ENCODE data around the gene KHDC4. TPM values are rescaled to one million over a fixed set of nuclear protein-coding genes. Genes with fewer than 3 reads are reported as not detected.
A peak's percentile ranks its signal among the peaks of the same experiment; 100 is the strongest.

The KHDC4 gene
- total RNA-seq, 1 experiment from 2014 or later: 93.3 TPM

DNA sequence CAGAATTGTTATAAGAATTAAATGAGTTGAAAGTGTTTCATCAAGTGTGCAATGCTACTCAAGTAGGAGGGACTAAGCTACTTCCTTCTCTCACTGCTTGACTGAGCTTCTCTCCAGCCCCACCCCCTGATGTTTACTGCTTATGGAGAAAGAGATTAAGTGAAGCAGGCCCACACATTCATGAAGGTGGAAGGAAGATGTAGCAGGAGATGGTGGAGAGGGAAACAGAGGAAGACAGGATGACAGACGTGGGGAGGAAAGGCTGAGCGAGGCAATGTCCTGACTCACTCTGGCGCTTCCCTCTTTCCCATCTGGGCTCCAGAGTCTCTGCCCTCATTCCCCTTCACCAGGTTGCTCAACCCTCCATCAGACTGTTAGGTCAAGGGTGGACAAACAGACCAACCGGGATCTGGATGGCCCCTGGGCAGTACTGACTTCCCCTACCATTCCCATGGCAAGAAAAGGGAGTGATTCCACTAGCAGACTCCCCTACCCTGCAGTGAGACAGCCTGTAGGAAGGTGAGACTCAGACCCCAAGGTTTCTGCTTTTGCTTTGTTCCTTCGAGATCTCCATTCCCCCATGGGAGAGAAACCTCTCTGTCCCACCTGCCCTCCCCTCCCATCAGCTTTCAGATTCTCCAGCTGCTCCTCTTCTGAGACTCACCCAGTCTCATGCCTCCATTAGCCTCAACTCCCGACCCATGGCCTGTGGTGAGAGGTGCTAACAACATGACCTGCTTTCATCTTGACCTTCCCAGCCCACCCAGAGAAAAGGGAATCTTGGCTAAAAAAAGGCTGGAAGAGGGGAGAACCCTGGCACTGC is 47.3 kb upstream of the KHDC4 start:
- BruUV-seq (replicated peaks): no TSS peak
- no peaks in the 10 kb centered on the region for H3K27me3 ChIP-seq (replicated peaks; ENCODE audit: insufficient read depth, low read depth, low read length, poor library complexity)
- H3K4me3 ChIP-seq (ENCODE audit: low read depth, low read length, poor library complexity, severe bottlenecking): peak overlapping the region; percentile 95
- CTCF ChIA-PET: interaction anchor here (0.6 kb wide), 1 partner anchor 21 kb away, joined by 6 read pairs; no protein-coding TSS in a partner anchor
- intact Hi-C loops (cut with micrococcal nuclease; ENCODE audit: unreplicated experiment): no loop called here
- POLR2A ChIA-PET (ENCODE audit: low non-redundant PET): no interaction called here
- no peak for TF ChIP-seq EZH2 (IDR thresholded peaks at IDR 0.05; ENCODE audit: borderline replicate concordance, low read depth, low read length, poor library complexity, severe bottlenecking)
- TF ChIP-seq, protein P1, sequence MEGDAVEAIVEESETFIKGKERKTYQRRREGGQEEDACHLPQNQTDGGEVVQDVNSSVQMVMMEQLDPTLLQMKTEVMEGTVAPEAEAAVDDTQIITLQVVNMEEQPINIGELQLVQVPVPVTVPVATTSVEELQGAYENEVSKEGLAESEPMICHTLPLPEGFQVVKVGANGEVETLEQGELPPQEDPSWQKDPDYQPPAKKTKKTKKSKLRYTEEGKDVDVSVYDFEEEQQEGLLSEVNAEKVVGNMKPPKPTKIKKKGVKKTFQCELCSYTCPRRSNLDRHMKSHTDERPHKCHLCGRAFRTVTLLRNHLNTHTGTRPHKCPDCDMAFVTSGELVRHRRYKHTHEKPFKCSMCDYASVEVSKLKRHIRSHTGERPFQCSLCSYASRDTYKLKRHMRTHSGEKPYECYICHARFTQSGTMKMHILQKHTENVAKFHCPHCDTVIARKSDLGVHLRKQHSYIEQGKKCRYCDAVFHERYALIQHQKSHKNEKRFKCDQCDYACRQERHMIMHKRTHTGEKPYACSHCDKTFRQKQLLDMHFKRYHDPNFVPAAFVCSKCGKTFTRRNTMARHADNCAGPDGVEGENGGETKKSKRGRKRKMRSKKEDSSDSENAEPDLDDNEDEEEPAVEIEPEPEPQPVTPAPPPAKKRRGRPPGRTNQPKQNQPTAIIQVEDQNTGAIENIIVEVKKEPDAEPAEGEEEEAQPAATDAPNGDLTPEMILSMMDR (conservative IDR thresholded peaks at IDR 0.05; ENCODE audit: low read depth, low read length): no peak
- H3K9me3 ChIP-seq (ENCODE audit: low read depth, low read length, poor library complexity, severe bottlenecking): no peaks in the 10 kb centered on the region
- peaks cover 67% of the 10 kb centered on the region for H3K4me1 ChIP-seq (ENCODE audit: insufficient read depth, low read length, poor library complexity, severe bottlenecking)
- H3K27ac ChIP-seq (ENCODE audit: low read depth, low read length, poor library complexity, severe bottlenecking): peak overlapping the region; percentile 95
- H3K36me3 ChIP-seq (ENCODE audit: insufficient read depth, low read length, poor library complexity, severe bottlenecking): no peaks in the 10 kb centered on the region
- peak; percentile 61 for DNase-seq (ENCODE audit: low spot score)

DNA sequence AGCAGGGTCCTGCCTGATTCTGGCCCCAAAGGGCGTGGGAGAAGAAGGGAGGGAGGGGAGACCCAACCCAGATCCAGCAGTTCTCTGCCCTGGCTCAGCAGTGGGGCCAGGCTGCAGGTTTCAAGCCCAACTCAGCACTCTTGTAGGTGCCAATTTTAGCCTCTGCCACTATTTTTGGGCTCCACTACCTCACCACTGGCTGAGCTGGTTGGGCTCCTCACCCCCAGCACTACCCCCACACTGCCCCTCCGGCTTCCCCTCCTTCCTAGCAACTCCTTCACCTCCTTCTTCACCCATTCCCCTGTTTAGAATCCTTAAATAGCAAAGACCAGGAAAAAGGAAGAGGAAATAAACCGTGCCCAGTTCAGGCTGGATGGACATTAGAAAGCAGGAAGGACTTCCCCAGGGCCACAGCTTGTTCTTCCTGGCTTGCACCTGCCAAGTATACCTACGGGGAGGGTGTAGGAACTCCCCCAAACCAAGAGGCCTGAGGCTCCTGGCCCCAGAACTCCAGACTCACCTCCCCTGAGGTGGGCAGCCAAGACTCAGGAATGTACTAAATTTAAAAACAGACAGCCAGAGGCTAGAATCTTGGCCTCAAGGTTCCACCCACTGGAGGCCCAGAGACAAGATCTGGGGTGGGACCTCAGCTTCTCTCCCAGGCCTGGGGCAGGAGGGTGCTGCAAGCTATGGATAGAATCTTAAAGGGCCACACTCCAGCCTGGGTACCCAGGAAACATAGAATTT is 45.6 kb upstream of the KHDC4 start:
- TF ChIP-seq, protein P1 (conservative IDR thresholded peaks at IDR 0.05; ENCODE audit: low read depth, low read length): no peak
- TF ChIP-seq EZH2 (IDR thresholded peaks at IDR 0.05; ENCODE audit: borderline replicate concordance, low read depth, low read length, poor library complexity, severe bottlenecking): no peak
- Histone ChIP-seq H3K9me3 (ENCODE audit: low read depth, low read length, poor library complexity, severe bottlenecking) (no peaks in the 10 kb centered on the region), H3K36me3 (ENCODE audit: insufficient read depth, low read length, poor library complexity, severe bottlenecking) (no peaks in the 10 kb centered on the region), H3K4me3 (ENCODE audit: low read depth, low read length, poor library complexity, severe bottlenecking) (peak overlapping the region; percentile 95), H3K4me1 (ENCODE audit: insufficient read depth, low read length, poor library complexity, severe bottlenecking) (peaks cover 84% of the 10 kb centered on the region), H3K27ac (ENCODE audit: low read depth, low read length, poor library complexity, severe bottlenecking) (peak overlapping the region; percentile 95), H3K27me3 (replicated peaks; ENCODE audit: insufficient read depth, low read depth, low read length, poor library complexity) (no peaks in the 10 kb centered on the region)
- DNase-seq (ENCODE audit: low spot score): no peak
- intact Hi-C loops (cut with micrococcal nuclease; ENCODE audit: unreplicated experiment): loop anchor here (5.0 kb wide), 1 partner anchor 37 kb away; the partner anchor contains the start of gene RXFP4
- CTCF ChIA-PET: interaction anchor here (0.8 kb wide), 1 partner anchor 10 kb away, joined by 3 read pairs; no protein-coding TSS in a partner anchor
- POLR2A ChIA-PET (ENCODE audit: low non-redundant PET): no interaction called here
- BruUV-seq (replicated peaks): no TSS peak

DNA sequence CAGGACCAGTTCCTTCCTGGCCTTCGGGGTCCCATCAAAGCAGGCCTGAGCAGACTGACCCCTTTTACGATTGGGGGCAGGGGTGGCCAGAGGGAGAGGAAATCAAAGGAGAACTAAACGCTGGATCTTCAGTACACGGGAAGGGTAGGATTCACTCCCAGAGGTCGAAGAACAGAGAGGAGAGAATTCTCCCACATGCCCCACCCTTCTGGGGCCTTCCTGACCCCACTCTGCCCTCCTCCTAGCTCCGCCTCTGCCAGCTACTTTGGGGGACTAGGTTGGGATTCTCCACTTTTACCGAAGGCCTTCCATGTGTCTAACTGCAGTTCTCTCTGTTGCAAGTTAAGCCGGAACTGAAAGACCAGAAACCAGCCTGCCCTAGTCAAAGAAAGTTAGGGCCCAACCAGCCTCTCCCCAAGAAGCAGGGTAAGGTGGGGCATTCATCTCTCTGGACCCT is 44.8 kb upstream of the KHDC4 start:
- Histone ChIP-seq H3K27ac (ENCODE audit: low read depth, low read length, poor library complexity, severe bottlenecking) (peak overlapping the region; percentile 95), H3K9me3 (ENCODE audit: low read depth, low read length, poor library complexity, severe bottlenecking) (no peaks in the 10 kb centered on the region), H3K4me1 (ENCODE audit: insufficient read depth, low read length, poor library complexity, severe bottlenecking) (peaks cover 81% of the 10 kb centered on the region), H3K27me3 (replicated peaks; ENCODE audit: insufficient read depth, low read depth, low read length, poor library complexity) (no peaks in the 10 kb centered on the region), H3K36me3 (ENCODE audit: insufficient read depth, low read length, poor library complexity, severe bottlenecking) (no peaks in the 10 kb centered on the region), H3K4me3 (ENCODE audit: low read depth, low read length, poor library complexity, severe bottlenecking) (peak overlapping the region; percentile 95)
- TSS peak; percentile 50 for BruUV-seq (replicated peaks)
- POLR2A ChIA-PET (ENCODE audit: low non-redundant PET): interaction anchor here (0.6 kb wide), 1 partner anchor 38 kb away, joined by 17 read pairs; no protein-coding TSS in a partner anchor
- DNase-seq (ENCODE audit: low spot score): no peak
- TF ChIP-seq, protein P1 (conservative IDR thresholded peaks at IDR 0.05; ENCODE audit: low read depth, low read length): no peak
- TF ChIP-seq EZH2 (IDR thresholded peaks at IDR 0.05; ENCODE audit: borderline replicate concordance, low read depth, low read length, poor library complexity, severe bottlenecking): no peak
- intact Hi-C loops (cut with micrococcal nuclease; ENCODE audit: unreplicated experiment): loop anchor here (5.0 kb wide), 1 partner anchor 37 kb away; the partner anchor contains the start of gene RXFP4
- CTCF ChIA-PET: interaction anchor here (0.6 kb wide), 2 partner anchors 16 to 137 kb away, joined by 3 read pairs; no protein-coding TSS in a partner anchor
